GM23338 (cell line): ENCODE data around the gene IGSF11. TPM values are rescaled to one million over a fixed set of nuclear protein-coding genes. Genes with fewer than 3 reads are reported as not detected.
A peak's percentile ranks its signal among the peaks of the same experiment; 100 is the strongest.

Experiments
- CREB1 ChIP-seq: fragments of 250-450 bp; sonication (Bioruptor Pico); IDR thresholded peaks from 2 replicates; pipeline ENCODE4 v1.5.0; 2020; ENCODE audit warnings: low read depth, mild to moderate bottlenecking, moderate library complexity
- JUNB ChIP-seq: IDR thresholded peaks from one replicate; pipeline ENCODE4 v1.6.1; 2016; ENCODE audit warnings: antibody characterized with exemption; ENCODE audit not compliant: unreplicated experiment
- STAT1 ChIP-seq: IDR thresholded peaks from one replicate; pipeline ENCODE4 v1.6.1; 2016; ENCODE audit warnings: antibody characterized with exemption; ENCODE audit not compliant: unreplicated experiment
- ZNF331 ChIP-seq: fragments of 250-450 bp; sonication (Bioruptor Pico); IDR thresholded peaks from 2 replicates; pipeline ENCODE4 v1.5.0; 2020; ENCODE audit warnings: low read depth, mild to moderate bottlenecking, moderate library complexity
- polyA plus RNA-seq: library from polyadenylated mRNA; unstranded; fragments of >200 nt; fragmentation: Nextera tagmentation; extraction: Ambion mirVana; gene quantifications from 2 replicates; pipeline ENCODE4 v1.2.1, GENCODE V29; 2016
- total RNA-seq: library from RNA; depleted of rRNA; stranded (reverse); fragments of >200 nt; shearing (Covaris generic); gene quantifications from 2 replicates; pipeline ENCODE4 v1.2.3, GENCODE V29; 2014
- TF ChIP-seq, protein P1 (sequence below), 2 experiments: fragments of 200-600 bp in 1 of 2; sonication (generic) in 1 of 2; conservative IDR thresholded peaks; 2 replicates each; pipeline versions ENCODE4 v1.5.1 to v1.6.1; 2016 to 2017; ENCODE audit warnings: antibody characterized with exemption in 2 of 2, low read depth in 2 of 2, mild to moderate bottlenecking in 2 of 2, moderate library complexity in 1 of 2
- TF ChIP-seq, protein P2 (sequence below): IDR thresholded peaks from 2 replicates; pipeline ENCODE4 v1.6.1; 2016; ENCODE audit warnings: antibody characterized with exemption
- TF ChIP-seq, protein P3 (sequence below): fragments of 250-450 bp; sonication (Bioruptor Pico); IDR thresholded peaks from 2 replicates; pipeline ENCODE4 v1.5.0; 2020; ENCODE audit warnings: mild to moderate bottlenecking, moderate library complexity

Gene IGSF11
- total and polyA plus RNA-seq, 2 experiments from 2014 or later, result 0.68 to 1.8 TPM

DNA sequence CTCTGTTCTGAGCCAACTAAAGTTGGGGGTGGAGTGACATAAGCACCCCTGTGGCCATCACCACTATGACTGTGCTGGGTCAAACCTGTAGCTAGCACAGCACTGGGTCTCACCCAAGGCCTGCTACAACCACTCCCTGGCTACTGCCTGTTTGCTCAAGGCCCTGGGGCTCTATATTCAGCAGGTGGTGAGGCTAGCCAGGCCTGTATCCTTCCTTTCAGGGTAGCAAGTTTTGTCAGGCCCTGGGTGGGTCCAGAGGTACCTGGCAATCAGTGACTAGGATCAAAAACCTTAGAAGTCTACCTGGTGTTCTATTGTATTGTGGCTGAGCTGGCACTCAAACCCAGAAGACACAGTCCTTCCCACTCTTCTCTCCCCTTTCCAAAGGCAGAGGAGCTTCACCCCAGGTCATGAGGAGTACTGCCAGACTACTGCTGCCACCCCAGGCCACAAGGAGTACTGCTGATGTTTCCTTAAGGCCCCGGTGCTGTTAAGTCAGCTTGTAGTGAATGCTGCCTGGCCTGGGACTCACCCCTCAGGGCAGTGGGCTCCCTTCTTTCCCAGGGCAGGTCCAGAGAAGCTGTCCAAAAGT is 170.8 kb downstream of the IGSF11 start (continued):
- TF ChIP-seq, protein P1, sequence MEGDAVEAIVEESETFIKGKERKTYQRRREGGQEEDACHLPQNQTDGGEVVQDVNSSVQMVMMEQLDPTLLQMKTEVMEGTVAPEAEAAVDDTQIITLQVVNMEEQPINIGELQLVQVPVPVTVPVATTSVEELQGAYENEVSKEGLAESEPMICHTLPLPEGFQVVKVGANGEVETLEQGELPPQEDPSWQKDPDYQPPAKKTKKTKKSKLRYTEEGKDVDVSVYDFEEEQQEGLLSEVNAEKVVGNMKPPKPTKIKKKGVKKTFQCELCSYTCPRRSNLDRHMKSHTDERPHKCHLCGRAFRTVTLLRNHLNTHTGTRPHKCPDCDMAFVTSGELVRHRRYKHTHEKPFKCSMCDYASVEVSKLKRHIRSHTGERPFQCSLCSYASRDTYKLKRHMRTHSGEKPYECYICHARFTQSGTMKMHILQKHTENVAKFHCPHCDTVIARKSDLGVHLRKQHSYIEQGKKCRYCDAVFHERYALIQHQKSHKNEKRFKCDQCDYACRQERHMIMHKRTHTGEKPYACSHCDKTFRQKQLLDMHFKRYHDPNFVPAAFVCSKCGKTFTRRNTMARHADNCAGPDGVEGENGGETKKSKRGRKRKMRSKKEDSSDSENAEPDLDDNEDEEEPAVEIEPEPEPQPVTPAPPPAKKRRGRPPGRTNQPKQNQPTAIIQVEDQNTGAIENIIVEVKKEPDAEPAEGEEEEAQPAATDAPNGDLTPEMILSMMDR (conservative IDR thresholded peaks at IDR 0.05; ENCODE audit: low read depth in 2 of 2), result peak; percentile 41 to 67
- TF ChIP-seq, protein P2, sequence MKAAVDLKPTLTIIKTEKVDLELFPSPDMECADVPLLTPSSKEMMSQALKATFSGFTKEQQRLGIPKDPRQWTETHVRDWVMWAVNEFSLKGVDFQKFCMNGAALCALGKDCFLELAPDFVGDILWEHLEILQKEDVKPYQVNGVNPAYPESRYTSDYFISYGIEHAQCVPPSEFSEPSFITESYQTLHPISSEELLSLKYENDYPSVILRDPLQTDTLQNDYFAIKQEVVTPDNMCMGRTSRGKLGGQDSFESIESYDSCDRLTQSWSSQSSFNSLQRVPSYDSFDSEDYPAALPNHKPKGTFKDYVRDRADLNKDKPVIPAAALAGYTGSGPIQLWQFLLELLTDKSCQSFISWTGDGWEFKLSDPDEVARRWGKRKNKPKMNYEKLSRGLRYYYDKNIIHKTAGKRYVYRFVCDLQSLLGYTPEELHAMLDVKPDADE, result no peak
- TF ChIP-seq CREB1 (CRISPR knock-in tag) (no peak), STAT1 (no peak), JUNB (no peak), ZNF331 (CRISPR knock-in tag) (no peak)
- TF ChIP-seq, protein P3, sequence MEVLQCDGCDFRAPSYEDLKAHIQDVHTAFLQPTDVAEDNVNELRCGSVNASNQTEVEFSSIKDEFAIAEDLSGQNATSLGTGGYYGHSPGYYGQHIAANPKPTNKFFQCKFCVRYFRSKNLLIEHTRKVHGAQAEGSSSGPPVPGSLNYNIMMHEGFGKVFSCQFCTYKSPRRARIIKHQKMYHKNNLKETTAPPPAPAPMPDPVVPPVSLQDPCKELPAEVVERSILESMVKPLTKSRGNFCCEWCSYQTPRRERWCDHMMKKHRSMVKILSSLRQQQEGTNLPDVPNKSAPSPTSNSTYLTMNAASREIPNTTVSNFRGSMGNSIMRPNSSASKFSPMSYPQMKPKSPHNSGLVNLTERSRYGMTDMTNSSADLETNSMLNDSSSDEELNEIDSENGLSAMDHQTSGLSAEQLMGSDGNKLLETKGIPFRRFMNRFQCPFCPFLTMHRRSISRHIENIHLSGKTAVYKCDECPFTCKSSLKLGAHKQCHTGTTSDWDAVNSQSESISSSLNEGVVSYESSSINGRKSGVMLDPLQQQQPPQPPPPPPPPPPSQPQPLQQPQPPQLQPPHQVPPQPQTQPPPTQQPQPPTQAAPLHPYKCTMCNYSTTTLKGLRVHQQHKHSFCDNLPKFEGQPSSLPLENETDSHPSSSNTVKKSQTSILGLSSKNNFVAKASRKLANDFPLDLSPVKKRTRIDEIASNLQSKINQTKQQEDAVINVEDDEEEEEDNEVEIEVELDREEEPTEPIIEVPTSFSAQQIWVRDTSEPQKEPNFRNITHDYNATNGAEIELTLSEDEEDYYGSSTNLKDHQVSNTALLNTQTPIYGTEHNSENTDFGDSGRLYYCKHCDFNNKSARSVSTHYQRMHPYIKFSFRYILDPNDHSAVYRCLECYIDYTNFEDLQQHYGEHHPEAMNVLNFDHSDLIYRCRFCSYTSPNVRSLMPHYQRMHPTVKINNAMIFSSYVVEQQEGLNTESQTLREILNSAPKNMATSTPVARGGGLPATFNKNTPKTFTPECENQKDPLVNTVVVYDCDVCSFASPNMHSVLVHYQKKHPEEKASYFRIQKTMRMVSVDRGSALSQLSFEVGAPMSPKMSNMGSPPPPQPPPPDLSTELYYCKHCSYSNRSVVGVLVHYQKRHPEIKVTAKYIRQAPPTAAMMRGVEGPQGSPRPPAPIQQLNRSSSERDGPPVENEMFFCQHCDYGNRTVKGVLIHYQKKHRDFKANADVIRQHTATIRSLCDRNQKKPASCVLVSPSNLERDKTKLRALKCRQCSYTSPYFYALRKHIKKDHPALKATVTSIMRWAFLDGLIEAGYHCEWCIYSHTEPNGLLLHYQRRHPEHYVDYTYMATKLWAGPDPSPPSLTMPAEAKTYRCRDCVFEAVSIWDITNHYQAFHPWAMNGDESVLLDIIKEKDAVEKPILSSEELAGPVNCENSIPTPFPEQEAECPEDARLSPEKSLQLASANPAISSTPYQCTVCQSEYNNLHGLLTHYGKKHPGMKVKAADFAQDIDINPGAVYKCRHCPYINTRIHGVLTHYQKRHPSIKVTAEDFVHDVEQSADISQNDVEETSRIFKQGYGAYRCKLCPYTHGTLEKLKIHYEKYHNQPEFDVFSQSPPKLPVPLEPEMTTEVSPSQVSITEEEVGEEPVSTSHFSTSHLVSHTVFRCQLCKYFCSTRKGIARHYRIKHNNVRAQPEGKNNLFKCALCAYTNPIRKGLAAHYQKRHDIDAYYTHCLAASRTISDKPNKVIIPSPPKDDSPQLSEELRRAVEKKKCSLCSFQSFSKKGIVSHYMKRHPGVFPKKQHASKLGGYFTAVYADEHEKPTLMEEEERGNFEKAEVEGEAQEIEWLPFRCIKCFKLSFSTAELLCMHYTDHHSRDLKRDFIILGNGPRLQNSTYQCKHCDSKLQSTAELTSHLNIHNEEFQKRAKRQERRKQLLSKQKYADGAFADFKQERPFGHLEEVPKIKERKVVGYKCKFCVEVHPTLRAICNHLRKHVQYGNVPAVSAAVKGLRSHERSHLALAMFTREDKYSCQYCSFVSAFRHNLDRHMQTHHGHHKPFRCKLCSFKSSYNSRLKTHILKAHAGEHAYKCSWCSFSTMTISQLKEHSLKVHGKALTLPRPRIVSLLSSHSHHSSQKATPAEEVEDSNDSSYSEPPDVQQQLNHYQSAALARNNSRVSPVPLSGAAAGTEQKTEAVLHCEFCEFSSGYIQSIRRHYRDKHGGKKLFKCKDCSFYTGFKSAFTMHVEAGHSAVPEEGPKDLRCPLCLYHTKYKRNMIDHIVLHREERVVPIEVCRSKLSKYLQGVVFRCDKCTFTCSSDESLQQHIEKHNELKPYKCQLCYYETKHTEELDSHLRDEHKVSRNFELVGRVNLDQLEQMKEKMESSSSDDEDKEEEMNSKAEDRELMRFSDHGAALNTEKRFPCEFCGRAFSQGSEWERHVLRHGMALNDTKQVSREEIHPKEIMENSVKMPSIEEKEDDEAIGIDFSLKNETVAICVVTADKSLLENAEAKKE (CRISPR knock-in tag), result peak; percentile 66
